ENCODE data around the gene STN1.

Gene STN1

GRCh38 chr10:103879409-103879808, 38.6 kb downstream of the STN1 start:
- H3K4me3 ChIP-seq (replicated peaks; ENCODE audit: low read depth, low read length): no peak overlapping the region
- DNase-seq (ENCODE audit: extremely low read depth, insufficient read length): no peak
- peaks cover 16% of the 10 kb centered on the region for H3K36me3 ChIP-seq (ENCODE audit: control insufficient read depth, insufficient read depth, low read length)
- TF ChIP-seq, protein P1, sequence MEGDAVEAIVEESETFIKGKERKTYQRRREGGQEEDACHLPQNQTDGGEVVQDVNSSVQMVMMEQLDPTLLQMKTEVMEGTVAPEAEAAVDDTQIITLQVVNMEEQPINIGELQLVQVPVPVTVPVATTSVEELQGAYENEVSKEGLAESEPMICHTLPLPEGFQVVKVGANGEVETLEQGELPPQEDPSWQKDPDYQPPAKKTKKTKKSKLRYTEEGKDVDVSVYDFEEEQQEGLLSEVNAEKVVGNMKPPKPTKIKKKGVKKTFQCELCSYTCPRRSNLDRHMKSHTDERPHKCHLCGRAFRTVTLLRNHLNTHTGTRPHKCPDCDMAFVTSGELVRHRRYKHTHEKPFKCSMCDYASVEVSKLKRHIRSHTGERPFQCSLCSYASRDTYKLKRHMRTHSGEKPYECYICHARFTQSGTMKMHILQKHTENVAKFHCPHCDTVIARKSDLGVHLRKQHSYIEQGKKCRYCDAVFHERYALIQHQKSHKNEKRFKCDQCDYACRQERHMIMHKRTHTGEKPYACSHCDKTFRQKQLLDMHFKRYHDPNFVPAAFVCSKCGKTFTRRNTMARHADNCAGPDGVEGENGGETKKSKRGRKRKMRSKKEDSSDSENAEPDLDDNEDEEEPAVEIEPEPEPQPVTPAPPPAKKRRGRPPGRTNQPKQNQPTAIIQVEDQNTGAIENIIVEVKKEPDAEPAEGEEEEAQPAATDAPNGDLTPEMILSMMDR (IDR thresholded peaks at IDR 0.05; ENCODE audit: insufficient read depth, low read length, poor library complexity, severe bottlenecking): no peak
- no peaks in the 10 kb centered on the region for H3K27me3 ChIP-seq (replicated peaks; ENCODE audit: control insufficient read depth, insufficient read depth, low read length)

DNA sequence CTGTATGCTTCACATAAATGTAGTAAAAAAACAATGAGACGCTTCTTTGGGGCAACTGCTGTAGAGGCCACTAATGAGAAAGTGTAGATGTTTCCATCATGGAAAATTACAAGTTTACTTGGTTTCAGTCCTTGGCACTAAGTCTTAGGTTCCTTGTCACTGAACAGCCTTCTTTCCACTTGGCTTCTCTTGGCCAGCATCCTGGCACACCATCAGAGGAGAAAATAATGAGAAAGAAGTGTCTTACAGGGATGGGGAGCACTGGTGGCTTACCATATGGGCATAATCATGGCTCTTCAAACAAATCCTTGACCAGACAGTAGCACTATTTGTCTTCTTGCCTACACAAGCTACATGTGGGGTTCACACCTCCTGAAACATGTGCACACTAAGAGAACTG, 40.1 kb downstream of the STN1 start:
- Histone ChIP-seq H3K36me3 (ENCODE audit: control insufficient read depth, insufficient read depth, low read length) (peaks cover 16% of the 10 kb centered on the region), H3K27me3 (replicated peaks; ENCODE audit: control insufficient read depth, insufficient read depth, low read length) (no peaks in the 10 kb centered on the region), H3K4me3 (replicated peaks; ENCODE audit: low read depth, low read length) (no peak overlapping the region)
- TF ChIP-seq, protein P1 (IDR thresholded peaks at IDR 0.05; ENCODE audit: insufficient read depth, low read length, poor library complexity, severe bottlenecking): no peak
- no peak for DNase-seq (ENCODE audit: extremely low read depth, insufficient read length)

DNA sequence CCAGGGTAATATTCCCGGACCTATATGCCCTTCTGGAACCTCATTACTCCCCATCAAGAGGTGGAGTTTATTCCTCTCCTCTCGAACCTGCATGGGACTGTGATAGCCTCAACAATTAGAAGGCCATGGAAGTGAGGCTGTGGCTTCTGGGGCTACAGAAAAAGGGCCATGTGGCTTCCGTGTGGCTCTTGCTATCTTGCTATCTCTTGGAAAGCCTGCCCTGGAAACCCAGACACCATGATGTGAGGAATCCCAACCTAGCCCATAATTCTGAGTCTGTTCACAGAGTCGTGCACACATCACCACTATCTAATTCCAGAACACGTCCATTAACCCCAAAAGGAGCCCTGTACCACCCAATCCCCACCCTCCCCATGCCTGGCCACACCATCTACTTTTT, 41.8 kb downstream of the STN1 start:
- DNase-seq (ENCODE audit: extremely low read depth, insufficient read length): no peak
- Histone ChIP-seq H3K36me3 (ENCODE audit: control insufficient read depth, insufficient read depth, low read length) (peaks cover 3% of the 10 kb centered on the region), H3K4me3 (replicated peaks; ENCODE audit: low read depth, low read length) (no peak overlapping the region), H3K27me3 (replicated peaks; ENCODE audit: control insufficient read depth, insufficient read depth, low read length) (no peaks in the 10 kb centered on the region)
- TF ChIP-seq, protein P1 (IDR thresholded peaks at IDR 0.05; ENCODE audit: insufficient read depth, low read length, poor library complexity, severe bottlenecking): no peak

DNA sequence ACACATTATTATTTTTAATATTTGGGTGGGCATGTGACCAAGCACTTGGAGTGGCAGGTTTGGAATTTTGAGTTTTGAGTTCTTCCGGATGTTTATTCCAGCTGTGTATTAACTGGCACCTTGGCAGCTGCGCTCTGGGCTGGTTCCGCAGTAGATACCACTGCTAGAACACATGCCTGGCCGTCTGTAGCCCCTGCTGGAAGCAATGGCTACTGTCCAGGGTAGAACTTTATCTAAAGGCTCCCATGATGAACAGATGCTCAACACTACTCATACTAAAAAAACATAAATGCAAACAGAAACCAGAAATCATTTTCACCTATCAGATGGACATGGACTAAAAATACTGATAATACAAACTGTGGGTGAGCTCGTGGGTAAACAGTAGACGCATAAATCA, 43.3 kb downstream of the STN1 start:
- Histone ChIP-seq H3K4me3 (replicated peaks; ENCODE audit: low read depth, low read length) (no peak overlapping the region), H3K27me3 (replicated peaks; ENCODE audit: control insufficient read depth, insufficient read depth, low read length) (no peaks in the 10 kb centered on the region), H3K36me3 (ENCODE audit: control insufficient read depth, insufficient read depth, low read length) (peaks cover 3% of the 10 kb centered on the region; the same call in 1 of the 2 replicates)
- no peak for DNase-seq (ENCODE audit: extremely low read depth, insufficient read length)
- TF ChIP-seq, protein P1 (IDR thresholded peaks at IDR 0.05; ENCODE audit: insufficient read depth, low read length, poor library complexity, severe bottlenecking): no peak

DNA sequence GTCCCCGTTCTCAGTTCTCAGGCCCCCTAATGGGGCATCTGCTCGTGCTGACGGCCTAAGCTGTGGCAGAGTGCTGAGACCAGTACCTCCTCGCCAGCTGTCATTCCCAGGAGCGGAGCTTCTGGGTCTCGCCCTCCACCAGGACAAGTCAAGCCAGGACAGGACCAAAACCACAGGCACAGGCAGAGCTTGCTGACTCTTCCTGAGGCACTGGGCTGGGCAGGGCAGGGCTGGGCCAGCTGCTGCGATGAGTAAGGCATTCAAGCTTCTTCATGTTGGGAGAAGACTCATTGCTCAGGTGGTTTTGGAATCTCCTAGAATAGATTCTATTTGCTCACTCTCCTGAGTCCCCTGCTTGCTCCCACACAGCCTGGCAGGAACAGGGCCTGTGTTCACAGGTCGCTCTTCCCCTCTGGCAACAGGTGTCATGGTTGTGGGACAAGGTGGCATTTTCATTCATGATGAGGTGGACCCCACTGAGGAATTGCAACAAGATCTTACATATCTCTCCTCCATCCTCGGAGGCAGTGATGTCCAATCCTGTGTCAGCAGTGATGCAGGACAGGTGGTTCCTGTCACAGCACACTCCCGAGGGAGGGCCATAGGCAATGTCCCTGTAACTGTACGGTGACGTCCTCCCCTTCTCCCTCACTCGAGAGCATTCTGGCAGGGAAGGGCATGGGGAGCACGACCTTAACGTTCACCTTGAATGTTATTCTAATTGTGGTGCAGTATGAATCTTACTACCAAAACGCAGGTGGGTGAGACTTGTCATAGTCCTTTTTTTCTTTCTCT, 45.6 kb downstream of the STN1 start:
- Histone ChIP-seq H3K4me3 (replicated peaks; ENCODE audit: low read depth, low read length) (no peak overlapping the region), H3K36me3 (ENCODE audit: control insufficient read depth, insufficient read depth, low read length) (no peaks in the 10 kb centered on the region), H3K27me3 (replicated peaks; ENCODE audit: control insufficient read depth, insufficient read depth, low read length) (no peaks in the 10 kb centered on the region)
- TF ChIP-seq, protein P1 (IDR thresholded peaks at IDR 0.05; ENCODE audit: insufficient read depth, low read length, poor library complexity, severe bottlenecking): no peak
- no peak for DNase-seq (ENCODE audit: extremely low read depth, insufficient read length)
